Heart left ventricle (tissue), 13 donors: ENCODE measurements around the gene TACR2.

Experiments
- POLR2A ChIP-seq, 2 donors: fragments of 450-650 bp; IDR thresholded peaks; one replicate each; pipeline ENCODE4 v1.6.1; 2017; ENCODE audit warnings: antibody characterized with exemption in 2 of 2, mild to moderate bottlenecking in 2 of 2, moderate library complexity in 2 of 2
- TF ChIP-seq, protein P1 (sequence below), 12 donors: fragments of 200-600 bp; sonication (generic) in 4 of 12; IDR thresholded peaks; one replicate each; pipeline versions ENCODE4 v1.5.0 to v1.8.0; 2018 to 2022; ENCODE audit warnings: antibody characterized with exemption in 12 of 12, mild to moderate bottlenecking in 5 of 12
- donor health status: ischemic (EF 13 %, LVEDD 7.1; RV severe dilation, severe dysfunction).
- donor health status: DM: no; HTN: yes; CAD: no.
- donor health status: DM: no; HTN: no; CAD: no.
- donor health status: ischemic (EF 25% LVEDD 6.9; RV normal size, moderate dysfunction).
- donor health status: ischemic (EF 25% LVEDD 5.7; RV mildly dilated, moderate dysfunction).
- donor health status: ischemic (EF 35%, LVEDD 5.7; RV mildly dilated, moderate dysfunction).
- donor health status: nonischemic (EF 11% LVEDD 7.7; RV severe dilation, severe dysfunction).
- donor health status: DM: yes; HTN: yes; CAD: no.
- donor health status: PGD.
- donor health status: ischemic (EF 29% LVEDD 5.4; RV normal size, mild dysfunction).
- donor health status: nonischemic (EF 23%, LVEDD 6.1; RV moderate dilation, normal function).

- TF ChIP-seq, protein P1, sequence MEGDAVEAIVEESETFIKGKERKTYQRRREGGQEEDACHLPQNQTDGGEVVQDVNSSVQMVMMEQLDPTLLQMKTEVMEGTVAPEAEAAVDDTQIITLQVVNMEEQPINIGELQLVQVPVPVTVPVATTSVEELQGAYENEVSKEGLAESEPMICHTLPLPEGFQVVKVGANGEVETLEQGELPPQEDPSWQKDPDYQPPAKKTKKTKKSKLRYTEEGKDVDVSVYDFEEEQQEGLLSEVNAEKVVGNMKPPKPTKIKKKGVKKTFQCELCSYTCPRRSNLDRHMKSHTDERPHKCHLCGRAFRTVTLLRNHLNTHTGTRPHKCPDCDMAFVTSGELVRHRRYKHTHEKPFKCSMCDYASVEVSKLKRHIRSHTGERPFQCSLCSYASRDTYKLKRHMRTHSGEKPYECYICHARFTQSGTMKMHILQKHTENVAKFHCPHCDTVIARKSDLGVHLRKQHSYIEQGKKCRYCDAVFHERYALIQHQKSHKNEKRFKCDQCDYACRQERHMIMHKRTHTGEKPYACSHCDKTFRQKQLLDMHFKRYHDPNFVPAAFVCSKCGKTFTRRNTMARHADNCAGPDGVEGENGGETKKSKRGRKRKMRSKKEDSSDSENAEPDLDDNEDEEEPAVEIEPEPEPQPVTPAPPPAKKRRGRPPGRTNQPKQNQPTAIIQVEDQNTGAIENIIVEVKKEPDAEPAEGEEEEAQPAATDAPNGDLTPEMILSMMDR (IDR thresholded peaks at IDR 0.05), result no peak
- no peak for TF ChIP-seq POLR2A (IDR thresholded peaks at IDR 0.05)
Measured at GRCh38 chr10:69374242-69374641, 42.5 kb downstream of the TACR2 start.
